H1 (cell line): ENCODE results near the gene CYP17A1. TPM values are rescaled to one million over a fixed set of nuclear protein-coding genes. Genes with fewer than 3 reads are reported as not detected.

Source experiments
- CTCF ChIA-PET: fragments of 300-600 bp; sonication (Branson Sonifier 250); formaldehyde crosslinking; loops from one replicate; lab custom pipeline; 2021; ENCODE audit not compliant: partially characterized antibody; lab: Charles Lee
- POLR2A ChIA-PET: fragments of 300-600 bp; sonication (Branson Sonifier 250); formaldehyde crosslinking; loops from one replicate; lab custom pipeline; 2021; ENCODE audit warnings: inconsistent platforms; ENCODE audit not compliant: partially characterized antibody; lab: Charles Lee
- DNase-seq, 2 experiments: peaks; one replicate each; pipeline versions ENCODE4 v3.0.0 to v3.0.0-alpha.2; 2010 to 2022; ENCODE audit warnings: low spot score in 2 of 2, low read depth in 1 of 2, mixed read lengths in 1 of 2
- FAIRE-seq: peaks from 2 replicates; lab custom pipeline; 2011; peaks lifted over from hg19 to GRCh38; lab: Jason Lieb, UNC
- H2AFZ ChIP-seq: 2 replicates; pipeline ENCODE4 v1.8.1; 2012; ENCODE audit warnings: low read length, inconsistent platforms
- H2AK5ac ChIP-seq: 2 replicates; pipeline ENCODE4 v1.6.1; 2013; ENCODE audit warnings: low read depth, low read length
- H2BK120ac ChIP-seq: replicated peaks from 2 replicates; pipeline ENCODE3; 2013; ENCODE audit warnings: low read depth, low read length, inconsistent platforms
- H2BK12ac ChIP-seq: 2 replicates; pipeline ENCODE4 v1.6.1; 2013; ENCODE audit warnings: low read depth, low read length
- H2BK15ac ChIP-seq: 2 replicates; pipeline ENCODE4 v1.6.1; 2013; ENCODE audit warnings: low read length
- H2BK20ac ChIP-seq: 2 replicates; pipeline ENCODE4 v1.6.1; 2013; ENCODE audit warnings: low read length
- H2BK5ac ChIP-seq: 2 replicates; pipeline ENCODE4 v1.6.1; 2013; ENCODE audit warnings: low read depth, low read length
- H3K14ac ChIP-seq: 2 replicates; pipeline ENCODE4 v1.6.1; 2013; ENCODE audit warnings: inconsistent platforms; ENCODE audit not compliant: insufficient read length
- H3K18ac ChIP-seq: 2 replicates; pipeline ENCODE4 v1.6.1; 2013; ENCODE audit warnings: low read length; ENCODE audit errors: extremely low read depth
- H3K23ac ChIP-seq: 2 replicates; pipeline ENCODE4 v1.6.1; 2013; ENCODE audit warnings: inconsistent platforms; ENCODE audit not compliant: insufficient read length
- H3K23me2 ChIP-seq: 2 replicates; pipeline ENCODE4 v1.6.1; 2013; ENCODE audit warnings: low read depth, low read length
- H3K27ac ChIP-seq: 2 replicates; pipeline ENCODE4 v1.6.1; 2011; ENCODE audit warnings: low read depth, low read length, inconsistent platforms
- H3K27me3 ChIP-seq, 4 experiments: replicated peaks in 1 of 4; 1 replicate in 1 of 4; 2 replicates in 3 of 4; pipeline versions ENCODE4 v1.6.1 to v1.8.1; 2011 to 2013; ENCODE audit warnings: low read length in 3 of 4, mild to moderate bottlenecking in 3 of 4, inconsistent platforms in 2 of 4, mixed read lengths in 2 of 4, moderate library complexity in 1 of 4; ENCODE audit not compliant: control insufficient read depth in 3 of 4, insufficient read depth in 3 of 4; ENCODE audit errors: extremely low read depth in 1 of 4
- H3K36me3 ChIP-seq, 4 experiments: 2 replicates each; pipeline versions ENCODE4 v1.6.1 to v1.8.1; 2011 to 2013; ENCODE audit warnings: mild to moderate bottlenecking in 4 of 4, low read length in 3 of 4, moderate library complexity in 2 of 4, control low read depth in 1 of 4, inconsistent platforms in 1 of 4; ENCODE audit not compliant: insufficient read depth in 4 of 4, control insufficient read depth in 2 of 4
- H3K4ac ChIP-seq: replicated peaks from 2 replicates; pipeline ENCODE3; 2013; ENCODE audit warnings: low read length, low read depth, mixed read lengths, inconsistent platforms; ENCODE audit not compliant: insufficient read length
- H3K4me1 ChIP-seq, 4 experiments: replicated peaks in 1 of 4; 1 replicate in 1 of 4; 2 replicates in 3 of 4; pipeline versions ENCODE4 v1.6.1 to v1.8.1; 2011 to 2013; ENCODE audit warnings: low read length in 3 of 4, inconsistent platforms in 2 of 4, mixed read lengths in 1 of 4; ENCODE audit not compliant: insufficient read depth in 4 of 4, control insufficient read depth in 3 of 4
- H3K4me2 ChIP-seq, 2 experiments: 2 replicates each; pipeline versions ENCODE4 v1.6.1 to v1.8.1; 2011 to 2013; ENCODE audit warnings: low read depth in 2 of 2, low read length in 2 of 2, control low read depth in 1 of 2, inconsistent platforms in 1 of 2, mild to moderate bottlenecking in 1 of 2; ENCODE audit not compliant: insufficient read depth in 1 of 2
- H3K4me3 ChIP-seq, 4 experiments: fragments of 200-600, 300-600 bp in 1 of 4; sonication (generic), shearing (Covaris generic), sonication (Bioruptor Twin) in 1 of 4; 2 replicates each; pipeline versions ENCODE4 v1.5.1 to v1.8.1; 2011 to 2016; ENCODE audit warnings: low read length in 4 of 4, low read depth in 3 of 4, control low read depth in 2 of 4, inconsistent platforms in 2 of 4, mild to moderate bottlenecking in 2 of 4, mixed read lengths in 1 of 4, moderate library complexity in 1 of 4; ENCODE audit not compliant: insufficient read depth in 2 of 4; ENCODE audit errors: extremely low read depth in 1 of 4
- H3K56ac ChIP-seq: replicated peaks from 2 replicates; pipeline ENCODE3; 2013; ENCODE audit warnings: low read depth, mild to moderate bottlenecking, mixed read lengths, low read length, inconsistent platforms; ENCODE audit not compliant: insufficient read length
- H3K79me1 ChIP-seq: 2 replicates; pipeline ENCODE4 v1.6.1; 2013; ENCODE audit warnings: low read depth, low read length, control low read depth
- H3K79me2 ChIP-seq, 2 experiments: 2 replicates each; pipeline versions ENCODE4 v1.6.1 to v1.8.1; 2012 to 2013; ENCODE audit warnings: low read length in 2 of 2, mild to moderate bottlenecking in 2 of 2, inconsistent platforms in 1 of 2; ENCODE audit not compliant: insufficient read depth in 2 of 2, control insufficient read depth in 1 of 2
- H3K9ac ChIP-seq, 4 experiments: replicated peaks in 1 of 4; 1 replicate in 1 of 4; 2 replicates in 3 of 4; pipeline versions ENCODE4 v1.6.1 to v1.8.1; 2011 to 2013; ENCODE audit warnings: low read depth in 3 of 4, low read length in 3 of 4, control low read depth in 2 of 4, mild to moderate bottlenecking in 2 of 4, moderate library complexity in 2 of 4, inconsistent platforms in 1 of 4; ENCODE audit errors: extremely low read depth in 1 of 4
- H3K9me3 ChIP-seq, 2 experiments: 2 replicates each; pipeline versions ENCODE4 v1.6.1 to v1.8.1; 2012 to 2013; ENCODE audit warnings: mild to moderate bottlenecking in 2 of 2, moderate library complexity in 2 of 2, control low read depth in 1 of 2, inconsistent platforms in 1 of 2, low read depth in 1 of 2, low read length in 1 of 2, mixed read lengths in 1 of 2; ENCODE audit not compliant: insufficient read depth in 2 of 2
- H4K20me1 ChIP-seq, 2 experiments: replicated peaks in 1 of 2; 2 replicates each; pipeline versions ENCODE3 to v1.8.1; 2011 to 2013; ENCODE audit warnings: inconsistent platforms in 2 of 2, low read length in 2 of 2, mild to moderate bottlenecking in 1 of 2; ENCODE audit not compliant: insufficient read depth in 2 of 2, control insufficient read depth in 1 of 2
- H4K5ac ChIP-seq: 2 replicates; pipeline ENCODE4 v1.6.1; 2013; ENCODE audit warnings: low read length, low read depth, mixed read lengths, inconsistent platforms; ENCODE audit not compliant: insufficient read length
- H4K8ac ChIP-seq: 2 replicates; pipeline ENCODE4 v1.8.0; 2013; ENCODE audit warnings: mild to moderate bottlenecking, moderate library complexity, low read length, inconsistent platforms; ENCODE audit not compliant: insufficient read depth; ENCODE audit errors: extremely low read depth
- H4K91ac ChIP-seq: replicated peaks from 2 replicates; pipeline ENCODE3; 2013; ENCODE audit warnings: low read length, mixed read lengths, inconsistent platforms; ENCODE audit not compliant: insufficient read length
- POLR2A ChIP-seq, 2 experiments: IDR thresholded peaks; 1 replicate in 1 of 2; 2 replicates in 1 of 2; pipeline ENCODE4 v1.6.1; 2011; ENCODE audit warnings: low read depth in 2 of 2, low read length in 2 of 2, mild to moderate bottlenecking in 2 of 2; ENCODE audit errors: control extremely low read depth in 1 of 2
- RFX5 ChIP-seq: IDR thresholded peaks from 2 replicates; pipeline ENCODE4 v1.6.1; 2011; ENCODE audit warnings: low read depth, low read length, improper control_type of control experiment, borderline replicate concordance
- SAP30 ChIP-seq: fragments of 300-600 bp; sonication (generic); IDR thresholded peaks from 2 replicates; pipeline ENCODE4 v1.7.1; 2012; ENCODE audit warnings: low read length, moderate library complexity, mild to moderate bottlenecking, inconsistent platforms; ENCODE audit not compliant: insufficient read depth, insufficient replicate concordance
- SIX5 ChIP-seq: IDR thresholded peaks from 2 replicates; pipeline ENCODE4 v1.6.1; 2011; ENCODE audit warnings: mild to moderate bottlenecking, low read depth, low read length
- TCF12 ChIP-seq: IDR thresholded peaks from 2 replicates; pipeline ENCODE4 v1.6.1; 2011; ENCODE audit warnings: low read depth, mild to moderate bottlenecking, low read length
- WGBS, 2 experiments: shearing (Covaris generic) in 1 of 2; methylation state at CpG; one replicate each; pipeline versions ENCODE4 v1.1.6 to v1.1.7; 2013 to 2015; ENCODE audit warnings: low lambda C conversion rate in 2 of 2, mixed read lengths in 2 of 2, inconsistent platforms in 1 of 2, low coverage in 1 of 2, missing lambda C conversion rate in 1 of 2; ENCODE audit not compliant: insufficient replicate concordance in 2 of 2, insufficient coverage in 1 of 2, insufficient read length in 1 of 2; ENCODE audit errors: extremely low coverage in 1 of 2, missing lambda C conversion rate in 1 of 2; 5-methylcytosine and 5-hydroxymethylcytosine counted together
- polyA plus RNA-seq, 7 experiments: library from polyadenylated mRNA; depleted of rRNA in 3 of 7; stranded (reverse) in 5 of 7; unstranded in 2 of 7; fragments of >200 nt in 5 of 7; fragments of 200-250 nt in 2 of 7; gene quantifications; 1 replicate in 5 of 7; 2 replicates in 1 of 7; 4 replicates in 1 of 7; pipeline versions ENCODE4 v1.2.1 to v1.2.3, GENCODE V29; 2011 to 2013; ENCODE audit warnings: missing spikeins in 2 of 7, mixed read lengths in 2 of 7
- total RNA-seq: library from RNA; stranded (reverse); fragmentation: NEBNext Ultra II Directional; extraction: Animal tissue kit (Norgen Biotek cat#: 25700); gene quantifications from 2 replicates; pipeline ENCODE4 v1.2.1, GENCODE V29; 2021

CYP17A1 gene
- total and polyA plus RNA-seq, 2 of the 8 experiments (the other 6 are each of a cell fraction or from before 2014, with no cell fraction given): not detected

GRCh38 chr10:102802920-102803534 lies 34.2 kb downstream of the CYP17A1 start:
- Histone ChIP-seq H3K36me3 (peaks cover 0 to 3% (median 0%) of the 10 kb centered on the region in 4 experiments; a peak in 1 of 8 replicates), H4K20me1 (no peaks in the 10 kb centered on the region), H2BK20ac (0 out of 2 replicates have a peak overlapping the region, but pooled peaks have one; percentile 87), H2BK120ac (peak overlapping the region; percentile 33), H4K91ac (no peak overlapping the region), H3K4me1 (peaks cover 19 to 33% (median 29%) of the 10 kb centered on the region in 4 experiments), H2BK5ac (peak overlapping the region; percentile 88; the same call in 1 of the 2 replicates), H3K23ac (no peak overlapping the region), H3K9me3 (peaks cover 0 to 3% of the 10 kb centered on the region in 2 experiments; a peak in 2 of 4 replicates), H3K23me2 (no peaks in the 10 kb centered on the region; the same call in none of the 2 replicates), H3K79me1 (no peaks in the 10 kb centered on the region; the same call in 1 of the 2 replicates), H3K27me3 (no peaks in the 10 kb centered on the region), H3K9ac (peak overlapping the region in 2 of 4 experiments; percentile 6 to 16; a peak in 2 of 7 replicates), H2AK5ac (no peak overlapping the region), H3K14ac (no peak overlapping the region), H3K27ac (peak overlapping the region; percentile 55), H3K56ac (no peak overlapping the region), H3K4me2 (peak overlapping the region; percentile 20), H3K4me3 (no peak overlapping the region), H4K5ac (peak overlapping the region; percentile 74), H2BK12ac (0 out of 2 replicates have a peak overlapping the region, but pooled peaks have one; percentile 69), H3K79me2 (no peaks in the 10 kb centered on the region), H4K8ac (peak overlapping the region; percentile 72; the same call in 1 of the 2 replicates), H2AFZ (no peak overlapping the region), H2BK15ac (no peak overlapping the region), H3K18ac (peak overlapping the region; percentile 74), H3K4ac (no peak overlapping the region)
- FAIRE-seq (peak; percentile 69), DNase-seq (peak in 1 of 2 experiments; percentile 61)
- 45% methylated on average over 6 of the region's 6 CpGs; no CpG with 5 or more reads in 1 of the 2 experiments for WGBS, 2 experiments
- POLR2A ChIA-PET: interaction anchor here (0.6 to 4.4 kb wide), 10 partner anchors 13 to 60 kb away, joined by 3 to 40 read pairs (median 4); partner anchors contain the start of genes BORCS7 and WBP1L
- CTCF ChIA-PET: interaction anchor here (0.8 to 2.5 kb wide), 6 partner anchors 10 to 71 kb away, joined by 3 to 11 read pairs (median 5); no protein-coding TSS in a partner anchor
- TF ChIP-seq RFX5 (no peak), SAP30 (no peak), SIX5 (no peak), POLR2A (IDR thresholded peaks at IDR 0.05; ENCODE audit: control extremely low read depth in 1 of 2, low read depth in 2 of 2, low read length in 2 of 2) (no peak), TCF12 (peak; percentile 9; the same call in 1 of the 2 replicates)
